Osteoblast (primary cell): ENCODE measurements around the gene RIPPLY3. TPM values are rescaled to one million over a fixed set of nuclear protein-coding genes. Genes with fewer than 3 reads are reported as not detected.

Source experiments
- DNase-seq: peaks from one replicate; pipeline ENCODE4 v3.0.0; 2011; ENCODE audit warnings: low spot score, mixed read lengths; ENCODE audit not compliant: insufficient read length; ENCODE audit errors: missing footprints
- H2AFZ ChIP-seq: 2 replicates; pipeline ENCODE4 v1.6.0; 2011; ENCODE audit warnings: mild to moderate bottlenecking, low read length
- H3K27ac ChIP-seq: 2 replicates; pipeline ENCODE4 v1.5.1; 2011; ENCODE audit warnings: mild to moderate bottlenecking, low read depth, low read length, moderate library complexity
- H3K27me3 ChIP-seq: 2 replicates; pipeline ENCODE4 v1.6.0; 2012; ENCODE audit warnings: mild to moderate bottlenecking, control low read depth, inconsistent platforms, low read length, moderate library complexity; ENCODE audit not compliant: insufficient read depth
- H3K36me3 ChIP-seq: 2 replicates; pipeline ENCODE4 v1.5.1; 2011; ENCODE audit warnings: mild to moderate bottlenecking, low read length, control low read depth, moderate library complexity; ENCODE audit not compliant: insufficient read depth
- H3K4me1 ChIP-seq: 2 replicates; pipeline ENCODE4 v1.5.1; 2011; ENCODE audit warnings: mild to moderate bottlenecking, low read length, control low read depth, moderate library complexity; ENCODE audit not compliant: insufficient read depth
- H3K4me2 ChIP-seq: 2 replicates; pipeline ENCODE4 v1.6.0; 2011; ENCODE audit warnings: mild to moderate bottlenecking, low read length; ENCODE audit not compliant: insufficient read depth
- H3K4me3 ChIP-seq: fragments of 200-600 bp; sonication (generic); 3 replicates; pipeline ENCODE4 v1.5.1; 2012; ENCODE audit warnings: mild to moderate bottlenecking, low read length, inconsistent platforms; ENCODE audit not compliant: insufficient read depth
- H3K79me2 ChIP-seq: 2 replicates; pipeline ENCODE4 v1.6.0; 2012; ENCODE audit warnings: mild to moderate bottlenecking, low read length, control low read depth, inconsistent platforms; ENCODE audit not compliant: insufficient read depth
- H3K9me3 ChIP-seq: 2 replicates; pipeline ENCODE4 v1.5.1; 2011; ENCODE audit warnings: low read depth, low read length, control low read depth
- H4K20me1 ChIP-seq: 2 replicates; pipeline ENCODE4 v1.6.0; 2012; ENCODE audit warnings: mild to moderate bottlenecking, low read length, control low read depth; ENCODE audit not compliant: insufficient read depth
- CTCF ChIP-seq: IDR thresholded peaks from 2 replicates; pipeline ENCODE4 v1.5.1; 2011; ENCODE audit warnings: mild to moderate bottlenecking, low read depth, low read length, moderate library complexity; ENCODE audit errors: extremely low read depth
- total RNA-seq: library from RNA; depleted of rRNA; stranded (reverse); fragments of >200 nt; gene quantifications from 2 replicates; pipeline ENCODE4 v1.2.3, GENCODE V29; 2012

Gene RIPPLY3
- total RNA-seq, 1 donor, result not detected

GRCh38 chr21:36962098-36962780 is 44.3 kb upstream of the RIPPLY3 start:
- Histone ChIP-seq H3K4me1 (no peaks in the 10 kb centered on the region), H3K79me2 (peaks cover 14% of the 10 kb centered on the region), H3K4me2 (no peak overlapping the region), H3K9me3 (no peaks in the 10 kb centered on the region), H4K20me1 (no peaks in the 10 kb centered on the region), H3K4me3 (no peak overlapping the region), H3K36me3 (peaks cover 18% of the 10 kb centered on the region), H2AFZ (no peak overlapping the region), H3K27me3 (no peaks in the 10 kb centered on the region), H3K27ac (no peak overlapping the region)
- DNase-seq, result no peak
- no peak for TF ChIP-seq CTCF

- Histone ChIP-seq H3K4me2 (no peak overlapping the region), H3K9me3 (no peaks in the 10 kb centered on the region), H3K79me2 (peaks cover 14% of the 10 kb centered on the region), H3K36me3 (peaks cover 17% of the 10 kb centered on the region), H4K20me1 (no peaks in the 10 kb centered on the region), H3K4me3 (no peak overlapping the region), H3K27ac (no peak overlapping the region), H3K27me3 (no peaks in the 10 kb centered on the region), H2AFZ (no peak overlapping the region), H3K4me1 (no peaks in the 10 kb centered on the region)
- no peak for DNase-seq
- no peak for TF ChIP-seq CTCF
Observed at GRCh38 chr21:36964398-36964797, 42.1 kb upstream of the RIPPLY3 start.

GRCh38 chr21:36964827-36965719 is 41.4 kb upstream of the RIPPLY3 start:
- Histone ChIP-seq H3K4me1 (no peaks in the 10 kb centered on the region), H3K9me3 (no peaks in the 10 kb centered on the region), H3K36me3 (peaks cover 13% of the 10 kb centered on the region), H3K79me2 (peaks cover 14% of the 10 kb centered on the region), H3K27me3 (no peaks in the 10 kb centered on the region), H4K20me1 (no peaks in the 10 kb centered on the region), H3K4me2 (peak overlapping the region; percentile 86), H3K4me3 (peak overlapping the region; percentile 84), H2AFZ (no peak overlapping the region), H3K27ac (no peak overlapping the region)
- DNase-seq, result no peak
- no peak for TF ChIP-seq CTCF

GRCh38 chr21:36965720-36966065 is 40.8 kb upstream of the RIPPLY3 start:
- DNase-seq, result no peak
- no peaks in the 10 kb centered on the region for H3K27me3 ChIP-seq
- H3K27ac ChIP-seq, result peak overlapping the region; percentile 51
- no peak for TF ChIP-seq CTCF
- no peaks in the 10 kb centered on the region for H3K9me3 ChIP-seq
- H4K20me1 ChIP-seq, result no peaks in the 10 kb centered on the region
- H2AFZ ChIP-seq, result peak overlapping the region; percentile 85
- peak overlapping the region; percentile 84 for H3K4me3 ChIP-seq
- H3K4me1 ChIP-seq, result no peaks in the 10 kb centered on the region
- peaks cover 7% of the 10 kb centered on the region for H3K36me3 ChIP-seq
- H3K79me2 ChIP-seq, result peaks cover 14% of the 10 kb centered on the region
- H3K4me2 ChIP-seq, result peak overlapping the region; percentile 86
